Heart left ventricle (tissue), 16 donors: ENCODE results near the gene ZCCHC2. TPM values are rescaled to one million over a fixed set of nuclear protein-coding genes. Genes with fewer than 3 reads are reported as not detected.

Experiments used
- ATAC-seq, 4 donors: fragments of 200-7000 bp; cut with Tn5 transposase; one replicate each; pipeline ENCODE4 v1.9.1; 2020 to 2022; ENCODE audit warnings: moderate library complexity in 4 of 4, mild to moderate bottlenecking in 3 of 4, moderate number of reproducible peaks in 1 of 4
- DNase-seq, 5 donors: peaks; one replicate each; pipeline ENCODE4 v3.0.0-alpha.2; 2020
- H3K27ac ChIP-seq, 12 donors: fragments of 200-600 bp; sonication (generic) in 4 of 12; one replicate each; pipeline versions ENCODE4 v1.5.0 to v1.8.0; 2016 to 2022; ENCODE audit warnings: mild to moderate bottlenecking in 2 of 12
- H3K27me3 ChIP-seq, 9 donors: fragments of 200-600 bp; sonication (generic) in 2 of 9; one replicate each; pipeline versions ENCODE4 v1.5.1 to v1.8.0; 2016 to 2022; ENCODE audit warnings: mild to moderate bottlenecking in 3 of 9
- H3K36me3 ChIP-seq, 9 donors: fragments of 200-600 bp; sonication (generic) in 2 of 9; one replicate each; pipeline versions ENCODE4 v1.5.0 to v1.8.0; 2018 to 2022; ENCODE audit warnings: mild to moderate bottlenecking in 2 of 9
- H3K4me1 ChIP-seq, 12 donors: fragments of 200-600 bp; sonication (generic) in 4 of 12; one replicate each; pipeline versions ENCODE4 v1.5.0 to v1.8.0; 2016 to 2022; ENCODE audit warnings: mild to moderate bottlenecking in 3 of 12
- H3K4me3 ChIP-seq, 12 donors: fragments of 200-600 bp; sonication (generic) in 4 of 12; one replicate each; pipeline versions ENCODE4 v1.5.0 to v1.8.0; 2017 to 2022; ENCODE audit warnings: mild to moderate bottlenecking in 9 of 12, moderate library complexity in 4 of 12
- H3K9me3 ChIP-seq, 12 donors: fragments of 200-600 bp; sonication (generic) in 4 of 12; one replicate each; pipeline versions ENCODE4 v1.5.0 to v1.8.0; 2016 to 2022; ENCODE audit warnings: mild to moderate bottlenecking in 1 of 12
- CTCF ChIP-seq, 12 donors: fragments of 200-600 bp; sonication (generic) in 4 of 12; IDR thresholded peaks; one replicate each; pipeline versions ENCODE4 v1.5.0 to v1.8.0; 2018 to 2022; ENCODE audit warnings: antibody characterized with exemption in 12 of 12, mild to moderate bottlenecking in 5 of 12
- POLR2A ChIP-seq, 2 donors: fragments of 450-650 bp; IDR thresholded peaks; one replicate each; pipeline ENCODE4 v1.6.1; 2017; ENCODE audit warnings: antibody characterized with exemption in 2 of 2, mild to moderate bottlenecking in 2 of 2, moderate library complexity in 2 of 2
- WGBS, 4 donors: extraction: QIAGEN DNeasy Blood & Tissue Kit in 2 of 4; methylation state at CpG; one replicate each; pipeline versions ENCODE4 v1.1.5 to v1.1.7; 2013 to 2018; 5-methylcytosine and 5-hydroxymethylcytosine counted together
- intact Hi-C, 10 donors: fragments of 100-400 bp; cut with DNase I; formaldehyde crosslinking; loops; one replicate each; pipeline versions ENCODE4 v1.11.1 to v1.14.2; 2022
- polyA plus RNA-seq, 2 donors: library from polyadenylated mRNA; stranded (reverse); fragments of 200-250 nt; gene quantifications; one replicate each; pipeline ENCODE4 v1.2.3, GENCODE V29; 2013
- total RNA-seq, 9 donors: library from RNA; depleted of rRNA in 2 of 9; stranded (reverse); fragments of >200 nt in 2 of 9; fragmentation: NEBNext Ultra II Directional in 3 of 9; extraction: Animal tissue kit (Norgen Biotek cat#: 25700) in 3 of 9; gene quantifications; one replicate each; pipeline versions ENCODE4 v1.1.0 to v1.2.4, GENCODE V29; 2016 to 2023
- donor health status: ischemic (EF 13 %, LVEDD 7.1; RV severe dilation, severe dysfunction).
- donor health status: healthy with polysubstance abuse.
- donor health status: DM: no; HTN: yes; CAD: no.
- donor health status: DM: no; HTN: no; CAD: no.
- donor health status: ischemic (EF 25% LVEDD 6.9; RV normal size, moderate dysfunction).
- donor health status: ischemic (EF 25% LVEDD 5.7; RV mildly dilated, moderate dysfunction).
- donor health status: healthy.
- donor health status: DM: yes; HTN: yes; CAD: no.
- donor health status: ischemic (EF 35%, LVEDD 5.7; RV mildly dilated, moderate dysfunction).
- donor health status: nonischemic (EF 11% LVEDD 7.7; RV severe dilation, severe dysfunction).
- donor health status: DM: yes; HTN: yes; CAD: no.
- donor health status: PGD.
- donor health status: ischemic (EF 29% LVEDD 5.4; RV normal size, mild dysfunction).
- donor health status: nonischemic (EF 23%, LVEDD 6.1; RV moderate dilation, normal function).

Gene ZCCHC2
- total and polyA plus RNA-seq, 11 donors, result 5.6 to 27.5 (median 18.6) TPM

- TF ChIP-seq CTCF (IDR thresholded peaks at IDR 0.05), result no peak
- TF ChIP-seq POLR2A (IDR thresholded peaks at IDR 0.05), result no peak
- DNase-seq, result no peak
- Histone ChIP-seq H3K27me3 (no peaks in the 10 kb centered on the region), H3K9me3 (no peaks in the 10 kb centered on the region), H3K4me1 (peaks cover 0 to 13% (median 3%) of the 10 kb centered on the region in 12 donors), H3K4me3 (no peak overlapping the region), H3K36me3 (peaks cover 0 to 62% (median 44%) of the 10 kb centered on the region in 9 donors), H3K27ac (peak overlapping the region in 1 of 12 donors; percentile 43)
- WGBS, 4 donors, result 76 to 81% (median 78%) methylated on average over 13 of the region's 13 CpGs
- ATAC-seq, result no peak
- intact Hi-C loops, result no loop called here
These were observed 56.2 kb downstream of the ZCCHC2 start for GRCh38 chr18:62578980-62579511.

GRCh38 chr18:62583376-62583775 is 60.6 kb downstream of the ZCCHC2 start:
- no peak for DNase-seq
- no peak overlapping the region for H3K4me3 ChIP-seq
- ATAC-seq, result no peak
- no peaks in the 10 kb centered on the region for H3K9me3 ChIP-seq
- H3K36me3 ChIP-seq, result peaks cover 0 to 27% (median 16%) of the 10 kb centered on the region in 9 donors
- peaks cover 0 to 25% (median 13%) of the 10 kb centered on the region in 12 donors for H3K4me1 ChIP-seq
- 87 to 96% (median 92%) methylated on average over 2 of the region's 2 CpGs for WGBS, 4 donors
- no peaks in the 10 kb centered on the region for H3K27me3 ChIP-seq
- intact Hi-C loops, result loop anchor here in 7 of 10 donors (5.0 to 10.0 kb wide), 9 partner anchors 56 to 401 kb away; partner anchors contain the start of genes PIGN (in 2 of the 7), RELCH (in 2 of the 7), PHLPP1 (in 1 of the 7) and TNFRSF11A (in 1 of the 7)
- H3K27ac ChIP-seq, result no peak overlapping the region
- TF ChIP-seq POLR2A (IDR thresholded peaks at IDR 0.05) (no peak), CTCF (IDR thresholded peaks at IDR 0.05) (no peak)

- no peak for TF ChIP-seq POLR2A (IDR thresholded peaks at IDR 0.05)
- peak; percentile 79 to 98 (median 93) for TF ChIP-seq CTCF (IDR thresholded peaks at IDR 0.05)
These were observed 61.7 kb downstream of the ZCCHC2 start for GRCh38 chr18:62584241-62585120.

More at GRCh38 chr18:62584241-62585120, 61.7 kb downstream of the ZCCHC2 start:
- peaks cover 0 to 17% (median 5%) of the 10 kb centered on the region in 9 donors for H3K36me3 ChIP-seq
- peak; percentile 79 to 88 (median 85) for ATAC-seq
- H3K27ac ChIP-seq, result peak overlapping the region in 6 of 12 donors; percentile 27 to 69 (median 41)
- H3K27me3 ChIP-seq, result no peaks in the 10 kb centered on the region
- intact Hi-C loops, result loop anchor here (1.0 to 10.0 kb wide), 18 partner anchors 57 to 402 kb away; partner anchors contain the start of genes PHLPP1 (in 4 of the 10), PIGN (in 4 of the 10), RELCH (in 4 of the 10) and TNFRSF11A (in 1 of the 10)
- H3K9me3 ChIP-seq, result no peaks in the 10 kb centered on the region
- H3K4me3 ChIP-seq, result peak overlapping the region in 5 of 12 donors; percentile 10 to 37 (median 19)
- WGBS, 4 donors, result 33 to 35% (median 34%) methylated on average over 23 of the region's 23 CpGs
- DNase-seq, result peak; percentile 82 to 87 (median 85)
- H3K4me1 ChIP-seq, result peaks cover 0 to 25% (median 12%) of the 10 kb centered on the region in 12 donors
